CD8-positive, alpha-beta memory T cell (primary cell): ENCODE measurements around the gene INF2. TPM values are rescaled to one million over a fixed set of nuclear protein-coding genes. Genes with fewer than 3 reads are reported as not detected.
A peak's percentile ranks its signal among the peaks of the same experiment; 100 is the strongest.

Experiments used
- CTCF ChIA-PET: fragments of 350-600 bp; sonication (Branson Sonifier 250); formaldehyde crosslinking; loops from one replicate; lab custom pipeline; 2021; ENCODE audit warnings: antibody characterized with exemption; lab: Charles Lee
- POLR2A ChIA-PET: fragments of 350-600 bp; sonication (Branson Sonifier 250); formaldehyde crosslinking; loops from one replicate; lab custom pipeline; 2021; ENCODE audit warnings: antibody characterized with exemption; lab: Charles Lee
- DNase-seq, 5 donors: peaks; one replicate each; pipeline versions ENCODE4 v3.0.0 to v3.0.0-alpha.2; 2020 to 2022; ENCODE audit warnings: mixed read lengths in 1 of 5
- H3K27ac ChIP-seq: one replicate; pipeline ENCODE4 v1.7.0; 2013; ENCODE audit warnings: low read depth, mild to moderate bottlenecking, low read length, moderate library complexity
- H3K27me3 ChIP-seq: 2 replicates; pipeline ENCODE4 v1.7.0; 2013; ENCODE audit warnings: low read length, mild to moderate bottlenecking; ENCODE audit not compliant: insufficient read depth, poor library complexity, severe bottlenecking
- H3K36me3 ChIP-seq: 2 replicates; pipeline ENCODE4 v1.7.0; 2013; ENCODE audit warnings: mild to moderate bottlenecking, low read length, moderate library complexity; ENCODE audit not compliant: insufficient read depth
- H3K4me1 ChIP-seq: 2 replicates; pipeline ENCODE4 v1.7.0; 2013; ENCODE audit warnings: mild to moderate bottlenecking, low read length, moderate library complexity; ENCODE audit not compliant: insufficient read depth
- H3K4me3 ChIP-seq: 2 replicates; pipeline ENCODE4 v1.7.0; 2013; ENCODE audit warnings: mild to moderate bottlenecking, low read length
- H3K9me3 ChIP-seq: 2 replicates; pipeline ENCODE4 v1.7.0; 2013; ENCODE audit warnings: mild to moderate bottlenecking, low read length
- H3K27ac Mint-ChIP-seq, 8 donors: one replicate each; pipeline ENCODE4 v1.8.0; 2020 to 2021; ENCODE audit warnings: mixed read lengths in 8 of 8, mild to moderate bottlenecking in 6 of 8, inconsistent platforms in 3 of 8, moderate library complexity in 3 of 8
- H3K27me3 Mint-ChIP-seq, 2 donors: one replicate each; pipeline ENCODE4 v1.8.0; 2020 to 2021; ENCODE audit warnings: mixed read lengths in 2 of 2, mild to moderate bottlenecking in 1 of 2, moderate library complexity in 1 of 2
- H3K36me3 Mint-ChIP-seq, 3 donors: one replicate each; pipeline ENCODE4 v1.8.0; 2020 to 2021; ENCODE audit warnings: mixed read lengths in 3 of 3, inconsistent platforms in 1 of 3, mild to moderate bottlenecking in 1 of 3
- H3K4me1 Mint-ChIP-seq, 3 donors: one replicate each; pipeline ENCODE4 v1.8.0; 2020 to 2021; ENCODE audit warnings: mixed read lengths in 3 of 3, inconsistent platforms in 1 of 3, mild to moderate bottlenecking in 1 of 3
- H3K4me3 Mint-ChIP-seq, 7 donors: one replicate each; pipeline ENCODE4 v1.8.0; 2020 to 2021; ENCODE audit warnings: mixed read lengths in 7 of 7, mild to moderate bottlenecking in 6 of 7, moderate library complexity in 4 of 7, inconsistent platforms in 2 of 7
- H3K9me3 Mint-ChIP-seq, 5 donors: one replicate each; pipeline ENCODE4 v1.8.0; 2020 to 2022; ENCODE audit warnings: mixed read lengths in 5 of 5, mild to moderate bottlenecking in 3 of 5, moderate library complexity in 2 of 5, inconsistent platforms in 1 of 5
- polyA plus RNA-seq: library from polyadenylated mRNA; unstranded; fragments of 300-500 nt; fragmentation: Illumina TruSeq; gene quantifications from one replicate; pipeline ENCODE4 v1.2.3, GENCODE V29; 2021
- total RNA-seq, 2 experiments: library from RNA; stranded (reverse); gene quantifications; one replicate each; pipeline ENCODE4 v1.2.3, GENCODE V29; 2021

Gene INF2
- total and polyA plus RNA-seq, 3 experiments from 2014 or later: 4.6 to 56.3 (median 55.9) TPM

GRCh38 chr14:104690861-104691455 is 1.5 kb downstream of the INF2 start:
- peak overlapping the region; percentile 42 to 84 (median 70) for H3K4me3 Mint-ChIP-seq
- no peaks in the 10 kb centered on the region for H3K27me3 Mint-ChIP-seq
- H3K4me1 Mint-ChIP-seq: peaks cover 38 to 74% (median 39%) of the 10 kb centered on the region in 3 donors
- H3K4me3 ChIP-seq: peak overlapping the region; percentile 62
- ChIA-PET CTCF (interaction anchor here (1.2 to 1.5 kb wide), 4 partner anchors 11 to 16 kb away, joined by 3 to 7 read pairs (median 3); no protein-coding TSS in a partner anchor), POLR2A (no interaction called here)
- no peaks in the 10 kb centered on the region for H3K36me3 ChIP-seq
- peak overlapping the region in 6 of 8 donors; percentile 21 to 76 (median 64) for H3K27ac Mint-ChIP-seq
- peaks cover 0 to 2% (median 0%) of the 10 kb centered on the region in 3 donors for H3K36me3 Mint-ChIP-seq
- H3K27me3 ChIP-seq: no peaks in the 10 kb centered on the region
- no peak overlapping the region for H3K27ac ChIP-seq
- peaks cover 78% of the 10 kb centered on the region for H3K4me1 ChIP-seq
- no peaks in the 10 kb centered on the region for H3K9me3 ChIP-seq
- DNase-seq: no peak
- H3K9me3 Mint-ChIP-seq: no peaks in the 10 kb centered on the region

- no peaks in the 10 kb centered on the region for H3K27me3 ChIP-seq
- no peaks in the 10 kb centered on the region for H3K27me3 Mint-ChIP-seq
- H3K36me3 Mint-ChIP-seq: peaks cover 0 to 2% (median 0%) of the 10 kb centered on the region in 3 donors
- no peaks in the 10 kb centered on the region for H3K9me3 ChIP-seq
- H3K4me3 Mint-ChIP-seq: peak overlapping the region in 5 of 7 donors; percentile 42 to 84 (median 70)
- peak overlapping the region in 3 of 8 donors; percentile 57 to 72 (median 58) for H3K27ac Mint-ChIP-seq
- no peak overlapping the region for H3K27ac ChIP-seq
- ChIA-PET POLR2A (interaction anchor here (1.4 kb wide), 1 partner anchor 14 kb away, joined by 3 read pairs; no protein-coding TSS in a partner anchor), CTCF (interaction anchor here (1.3 to 1.5 kb wide), 2 partner anchors 14 to 16 kb away, joined by 3 to 7 read pairs; no protein-coding TSS in a partner anchor)
- DNase-seq: no peak
- H3K4me1 Mint-ChIP-seq: peaks cover 36 to 71% (median 40%) of the 10 kb centered on the region in 3 donors
- H3K9me3 Mint-ChIP-seq: no peaks in the 10 kb centered on the region
- H3K36me3 ChIP-seq: no peaks in the 10 kb centered on the region
- H3K4me1 ChIP-seq: peaks cover 79% of the 10 kb centered on the region
- H3K4me3 ChIP-seq: no peak overlapping the region
Observed at GRCh38 chr14:104691546-104692260, 2.3 kb downstream of the INF2 start.

- peaks cover 0 to 2% (median 0%) of the 10 kb centered on the region in 3 donors for H3K36me3 Mint-ChIP-seq
- H3K27me3 Mint-ChIP-seq: no peaks in the 10 kb centered on the region
- Histone ChIP-seq H3K4me1 (peaks cover 72% of the 10 kb centered on the region), H3K27ac (no peak overlapping the region), H3K27me3 (no peaks in the 10 kb centered on the region), H3K4me3 (no peak overlapping the region), H3K9me3 (no peaks in the 10 kb centered on the region), H3K36me3 (no peaks in the 10 kb centered on the region)
- H3K27ac Mint-ChIP-seq: peak overlapping the region in 1 of 8 donors; percentile 38
- CTCF ChIA-PET: no interaction called here
- peak overlapping the region in 1 of 7 donors; percentile 24 for H3K4me3 Mint-ChIP-seq
- H3K9me3 Mint-ChIP-seq: no peaks in the 10 kb centered on the region
- peaks cover 29 to 64% (median 35%) of the 10 kb centered on the region in 3 donors for H3K4me1 Mint-ChIP-seq
- POLR2A ChIA-PET: interaction anchor here (1.4 kb wide), 1 partner anchor 15 kb away, joined by 3 read pairs; no protein-coding TSS in a partner anchor
- DNase-seq: no peak
Observed at GRCh38 chr14:104692261-104692938, 3.0 kb downstream of the INF2 start.

- peaks cover 66% of the 10 kb centered on the region for H3K4me1 ChIP-seq
- no peak overlapping the region for H3K27ac ChIP-seq
- H3K27me3 Mint-ChIP-seq: no peaks in the 10 kb centered on the region
- H3K27ac Mint-ChIP-seq: peak overlapping the region in 1 of 8 donors; percentile 64
- H3K36me3 Mint-ChIP-seq: peaks cover 0 to 2% (median 0%) of the 10 kb centered on the region in 3 donors
- H3K36me3 ChIP-seq: no peaks in the 10 kb centered on the region
- POLR2A ChIA-PET: interaction anchor here (1.4 kb wide), 1 partner anchor 16 kb away, joined by 3 read pairs; no protein-coding TSS in a partner anchor
- peak overlapping the region in 1 of 7 donors; percentile 24 for H3K4me3 Mint-ChIP-seq
- H3K4me3 ChIP-seq: no peak overlapping the region
- DNase-seq: no peak
- peaks cover 24 to 59% (median 32%) of the 10 kb centered on the region in 3 donors for H3K4me1 Mint-ChIP-seq
- H3K27me3 ChIP-seq: no peaks in the 10 kb centered on the region
- H3K9me3 ChIP-seq: no peaks in the 10 kb centered on the region
- CTCF ChIA-PET: no interaction called here
- no peaks in the 10 kb centered on the region for H3K9me3 Mint-ChIP-seq
Observed at GRCh38 chr14:104692939-104693315, 3.5 kb downstream of the INF2 start.

GRCh38 chr14:104693482-104694431 is 4.3 kb downstream of the INF2 start:
- H3K9me3 Mint-ChIP-seq: no peaks in the 10 kb centered on the region
- no peak overlapping the region for H3K27ac ChIP-seq
- H3K4me1 Mint-ChIP-seq: peaks cover 24 to 56% (median 34%) of the 10 kb centered on the region in 3 donors

GRCh38 chr14:104694475-104694950 is 5.1 kb downstream of the INF2 start:
- Histone ChIP-seq H3K36me3 (no peaks in the 10 kb centered on the region), H3K27me3 (no peaks in the 10 kb centered on the region), H3K4me3 (peak overlapping the region; percentile 60), H3K9me3 (no peaks in the 10 kb centered on the region), H3K4me1 (peaks cover 54% of the 10 kb centered on the region), H3K27ac (no peak overlapping the region)
- Mint-ChIP-seq H3K36me3 (peaks cover 0 to 3% (median 0%) of the 10 kb centered on the region in 3 donors), H3K4me1 (peaks cover 24 to 54% (median 34%) of the 10 kb centered on the region in 3 donors), H3K9me3 (no peaks in the 10 kb centered on the region), H3K27me3 (no peaks in the 10 kb centered on the region), H3K27ac (peak overlapping the region in 4 of 8 donors; percentile 23 to 92 (median 78)), H3K4me3 (peak overlapping the region in 3 of 7 donors; percentile 29 to 59 (median 57))
- DNase-seq: no peak
- ChIA-PET CTCF (interaction anchor here (1.0 to 1.3 kb wide), 4 partner anchors 9 to 29 kb away, joined by 3 to 6 read pairs (median 4); no protein-coding TSS in a partner anchor), POLR2A (no interaction called here)

More at GRCh38 chr14:104693482-104694431, 4.3 kb downstream of the INF2 start:
- no peaks in the 10 kb centered on the region for H3K27me3 ChIP-seq
- no peak overlapping the region for H3K4me3 ChIP-seq
- Mint-ChIP-seq H3K4me3 (peak overlapping the region in 3 of 7 donors; percentile 28 to 39 (median 29)), H3K36me3 (peaks cover 0 to 3% (median 0%) of the 10 kb centered on the region in 3 donors), H3K27ac (peak overlapping the region in 4 of 8 donors; percentile 23 to 92 (median 78)), H3K27me3 (no peaks in the 10 kb centered on the region)
- CTCF ChIA-PET: interaction anchor here (1.1 to 1.3 kb wide), 2 partner anchors 9 to 16 kb away, joined by 4 to 6 read pairs; no protein-coding TSS in a partner anchor
- H3K36me3 ChIP-seq: no peaks in the 10 kb centered on the region
- no peaks in the 10 kb centered on the region for H3K9me3 ChIP-seq
- peaks cover 58% of the 10 kb centered on the region for H3K4me1 ChIP-seq
- POLR2A ChIA-PET: interaction anchor here (0.6 kb wide), 1 partner anchor 1507 kb away, joined by 4 read pairs; no protein-coding TSS in a partner anchor
- DNase-seq: no peak
